GM19397 (cell line): ENCODE results near the gene PER1.

Experiments used
- ATAC-seq: cut with Tn5 transposase; IDR thresholded peaks from one replicate; pipeline ENCODE4 v1.9.1; 2021; ENCODE audit warnings: mild to moderate bottlenecking, moderate library complexity; ENCODE audit not compliant: unreplicated experiment

Gene PER1

DNA sequence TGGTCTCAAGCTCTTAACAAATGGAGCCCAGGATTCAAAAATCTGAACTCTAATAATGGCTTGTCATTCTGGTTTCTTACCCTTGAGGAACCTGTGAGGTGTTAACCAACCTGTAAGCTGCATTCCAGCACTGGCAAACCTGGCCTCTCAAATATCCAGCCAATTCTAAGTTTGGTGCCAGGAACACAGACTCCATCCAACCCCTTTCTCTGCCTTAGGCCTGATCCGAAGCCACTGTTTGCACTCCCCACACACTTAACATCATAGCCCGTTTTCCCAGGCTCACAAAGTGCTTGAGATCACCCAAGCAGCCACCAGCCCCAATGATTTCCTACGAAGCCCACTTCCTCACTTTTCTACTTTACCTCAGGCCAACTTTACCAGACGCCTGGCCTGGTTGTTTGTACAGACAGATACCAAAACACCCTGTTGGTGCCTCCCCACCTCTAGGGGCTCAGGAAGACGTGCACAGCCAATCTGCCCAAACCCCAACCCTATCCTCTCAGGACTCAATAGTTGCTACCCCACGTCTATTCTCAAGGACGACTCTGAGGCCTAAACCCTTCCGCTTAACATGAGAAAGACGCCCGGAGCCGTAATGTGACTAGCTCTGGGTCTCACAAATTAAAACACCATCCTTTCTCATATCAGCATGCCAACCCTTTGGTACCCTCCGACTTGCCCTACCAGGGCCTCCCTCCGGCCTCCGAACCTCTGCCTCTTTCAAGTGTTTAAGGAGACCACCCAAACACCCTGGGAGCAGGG, 3.2 kb upstream of the PER1 start:
- no peak for ATAC-seq

- no peak for ATAC-seq
These were observed 2.5 kb upstream of the PER1 start for GRCh38 chr17:8154608-8155155.

DNA sequence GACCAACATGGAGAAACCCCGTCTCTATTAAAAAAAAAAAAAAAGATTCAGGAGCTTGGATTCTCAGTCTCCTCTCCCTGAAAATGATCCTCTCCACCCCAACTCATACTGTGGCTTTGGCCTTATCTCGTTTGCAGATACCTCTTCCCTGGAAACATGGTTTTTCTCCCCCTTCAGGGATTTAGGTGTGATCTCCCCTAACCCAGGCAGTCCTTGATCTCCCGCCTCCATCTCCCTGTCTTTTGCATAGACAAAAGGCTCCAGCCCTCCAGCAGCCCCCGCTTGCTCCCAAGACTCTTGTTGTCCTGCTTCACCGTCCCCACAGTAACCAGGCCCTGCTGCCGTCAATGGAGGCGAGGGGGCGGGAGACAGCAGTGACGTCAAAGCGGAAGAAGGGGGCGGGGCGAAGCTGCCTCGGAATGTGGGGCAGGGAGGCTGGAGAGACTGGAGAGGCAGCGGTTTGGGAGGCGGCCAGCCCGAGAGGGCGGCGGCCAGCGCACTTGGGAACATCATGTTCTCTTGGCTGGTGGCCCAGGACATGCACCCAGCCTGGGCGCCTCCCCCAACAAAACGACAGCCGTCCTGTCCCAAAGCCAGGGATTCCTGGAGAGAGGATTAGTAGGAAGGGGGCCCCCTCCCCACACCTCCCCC, 1.9 kb upstream of the PER1 start:
- ATAC-seq, result no peak

DNA sequence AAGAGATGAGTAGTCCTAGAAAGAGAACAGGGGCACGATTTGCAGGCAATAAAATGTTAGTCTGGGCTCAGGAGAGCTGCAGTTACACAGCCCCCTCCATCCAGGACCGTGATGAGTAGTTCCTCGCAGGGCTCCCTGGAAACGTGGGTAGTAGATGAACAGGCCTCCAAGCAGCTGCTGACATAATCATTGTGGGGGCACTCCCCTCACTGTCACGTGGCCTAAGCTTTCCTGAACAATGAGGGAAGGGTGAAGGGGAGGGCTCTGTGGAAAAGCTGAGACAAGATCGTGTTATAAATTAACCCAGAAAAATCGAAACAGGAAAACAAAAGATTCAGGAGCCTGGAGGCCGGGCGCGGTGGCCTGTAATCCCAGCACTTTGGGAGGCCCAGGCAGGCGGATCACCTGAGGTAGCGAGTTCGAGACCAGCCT, 1.3 kb upstream of the PER1 start:
- ATAC-seq, result no peak

GRCh38 chr17:8153031-8153451, 837 bp upstream of the PER1 start:
- no peak for ATAC-seq

- ATAC-seq, result no peak
These were observed 528 bp downstream of the PER1 start for GRCh38 chr17:8151641-8152111.

DNA sequence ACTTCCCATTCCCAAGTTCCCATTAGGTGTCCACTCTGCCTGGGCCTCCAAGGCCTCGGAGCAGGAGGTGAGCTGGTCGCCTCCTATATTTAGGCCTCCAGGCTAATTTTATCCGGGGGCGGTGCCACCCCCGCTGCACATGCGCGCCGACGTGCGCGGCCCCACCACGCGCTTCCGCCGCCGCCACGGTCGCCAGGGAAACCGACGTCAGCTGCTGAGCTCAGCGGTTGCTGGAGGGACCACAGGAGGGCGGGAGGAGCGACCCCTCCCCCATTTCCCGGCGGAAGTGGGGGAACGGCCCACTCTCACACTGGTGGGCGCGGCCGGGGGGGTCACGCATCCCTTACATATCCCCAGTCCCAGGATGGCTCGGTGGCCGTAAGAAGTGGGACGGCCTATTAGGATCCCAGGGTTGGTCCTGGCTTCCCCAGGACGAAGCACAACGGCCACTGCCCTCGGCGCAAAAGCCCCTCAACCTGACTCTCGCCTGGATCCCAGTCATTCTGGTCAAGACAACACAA, 1.0 kb downstream of the PER1 start:
- peak; percentile 56 for ATAC-seq

DNA sequence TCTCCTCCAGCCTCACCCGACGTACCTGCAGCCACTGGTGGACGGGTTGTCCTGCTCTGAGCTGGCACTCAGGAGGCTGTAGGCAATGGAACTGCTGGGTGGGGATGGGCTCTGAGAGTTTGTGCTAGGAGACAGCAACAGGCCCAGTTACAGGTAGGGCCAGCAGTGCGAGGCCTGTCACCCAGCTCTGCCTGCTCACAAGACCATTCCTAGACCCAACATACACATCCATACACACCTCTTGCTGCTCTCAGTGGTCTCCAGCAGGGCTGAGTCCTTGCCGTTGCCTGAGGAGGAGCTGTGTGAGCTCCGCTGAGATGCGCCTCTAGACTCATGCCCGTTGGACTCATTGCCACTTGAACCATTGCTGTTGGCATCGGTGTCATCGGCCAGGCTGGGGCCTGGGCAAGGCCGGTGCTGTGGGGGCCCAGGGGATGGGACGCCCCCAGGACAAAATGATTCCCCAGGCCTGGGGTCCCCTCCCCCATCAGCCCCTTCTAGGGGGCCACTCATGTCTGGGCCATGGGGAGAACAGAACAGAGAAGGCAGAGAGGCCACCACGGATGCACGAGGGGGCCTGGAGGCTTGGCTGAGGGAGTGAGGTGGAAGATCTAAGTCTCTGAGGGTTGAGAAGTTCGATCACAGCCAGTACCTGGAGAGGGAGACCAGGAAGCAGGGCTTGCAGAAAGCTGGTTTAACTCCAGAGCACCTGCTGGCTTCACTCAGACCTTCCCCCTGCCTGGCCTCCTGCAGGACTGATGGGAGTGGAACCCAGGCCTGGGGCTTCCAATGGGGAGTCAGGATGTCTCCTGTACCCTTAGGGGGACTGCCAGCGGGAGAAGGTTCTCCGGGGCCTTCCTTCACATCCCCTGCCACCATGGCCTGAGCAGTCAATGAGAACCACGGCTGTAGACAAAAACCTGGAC, 1.7 kb downstream of the PER1 start:
- no peak for ATAC-seq

DNA sequence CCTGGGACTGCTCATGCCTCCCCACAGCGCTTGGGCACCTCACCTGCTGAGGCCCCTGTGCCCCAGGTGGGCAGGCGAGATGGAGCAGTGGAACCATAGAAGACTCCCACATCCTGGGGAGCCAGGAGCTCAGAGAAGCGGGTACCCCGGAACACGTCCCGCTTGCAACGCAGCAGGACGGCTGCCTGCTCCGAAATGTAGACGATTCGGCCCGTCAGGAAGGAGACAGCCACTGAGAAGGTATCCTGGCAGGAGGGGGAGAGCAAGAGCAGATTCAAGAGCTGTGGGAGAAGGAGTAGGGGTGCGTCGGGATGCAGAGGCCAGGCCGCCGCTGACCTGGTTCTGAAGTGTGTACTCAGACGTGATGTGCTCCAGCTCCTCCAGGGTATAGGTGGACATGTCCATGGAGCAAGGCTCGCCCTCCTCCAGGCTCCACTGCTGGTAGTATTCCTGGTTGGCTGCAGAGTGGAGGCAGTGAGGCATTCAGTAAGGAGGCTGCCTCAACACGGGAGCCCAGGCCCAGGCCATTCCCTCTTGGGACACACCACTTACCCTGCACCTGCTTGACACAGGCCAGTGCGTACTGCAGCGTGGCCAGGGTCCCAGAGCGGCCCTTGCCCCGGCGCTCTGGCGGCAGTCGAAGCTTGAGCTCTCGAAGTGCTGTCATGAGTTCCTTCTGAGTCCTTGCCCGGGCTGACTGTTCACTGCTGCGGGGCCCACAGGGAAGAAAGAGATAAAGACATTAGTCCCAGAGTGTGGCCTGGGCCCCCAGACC, 2.6 kb downstream of the PER1 start:
- no peak for ATAC-seq

DNA sequence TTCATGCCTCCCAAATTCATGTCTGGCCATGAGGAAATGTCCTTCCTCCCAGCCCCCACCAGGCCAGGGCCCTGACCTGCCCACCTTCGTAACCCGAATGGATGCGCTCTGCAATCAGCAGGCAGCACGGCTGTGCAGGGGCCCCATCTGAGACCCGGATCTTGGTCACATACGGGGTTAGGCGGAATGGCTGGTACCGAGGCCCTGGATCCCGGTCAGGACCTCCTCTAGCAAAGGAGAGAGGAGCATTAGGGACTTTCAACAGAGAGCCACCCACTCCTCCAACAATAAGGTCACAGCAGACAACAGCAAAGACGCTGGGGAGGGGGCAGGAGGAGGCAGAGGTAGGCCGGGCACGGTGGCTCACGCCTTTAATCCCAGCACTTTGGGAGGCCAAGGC, 3.6 kb downstream of the PER1 start:
- ATAC-seq, result no peak

DNA sequence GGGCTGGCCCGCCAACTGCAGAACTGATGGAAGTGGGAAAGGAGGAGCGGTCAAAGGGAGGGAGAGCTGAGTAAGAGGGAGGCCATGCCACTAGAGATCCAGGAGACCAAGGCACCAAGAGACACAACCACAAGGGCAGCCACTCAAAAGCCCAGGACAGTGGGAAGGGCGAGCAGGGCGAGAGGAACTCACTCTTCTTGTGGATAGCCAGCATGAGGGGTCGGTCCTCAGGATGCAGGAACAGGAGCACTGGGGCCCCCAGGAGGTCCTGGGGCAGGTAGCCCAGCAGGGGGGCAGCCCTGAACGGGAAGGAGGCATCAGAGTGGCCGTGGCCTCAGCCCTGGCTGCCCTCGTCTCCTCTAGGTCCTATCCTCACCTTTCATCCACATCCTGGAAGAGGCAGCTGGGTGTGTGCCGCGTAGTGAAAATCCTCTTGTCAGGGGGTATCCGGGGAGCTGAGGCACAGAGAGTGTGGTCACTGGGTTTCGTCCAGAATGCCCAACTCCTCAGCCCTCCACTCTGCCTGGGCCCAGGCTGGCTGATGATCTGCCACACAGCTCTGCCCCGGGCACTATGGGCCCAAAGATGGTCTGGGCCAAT, 4.3 kb downstream of the PER1 start:
- ATAC-seq, result no peak

- ATAC-seq, result no peak
These were observed 4.9 kb downstream of the PER1 start for GRCh38 chr17:8147141-8147804.

GRCh38 chr17:8146381-8147140, 5.6 kb downstream of the PER1 start:
- no peak for ATAC-seq

GRCh38 chr17:8145811-8146210, 6.4 kb downstream of the PER1 start:
- ATAC-seq, result no peak

DNA sequence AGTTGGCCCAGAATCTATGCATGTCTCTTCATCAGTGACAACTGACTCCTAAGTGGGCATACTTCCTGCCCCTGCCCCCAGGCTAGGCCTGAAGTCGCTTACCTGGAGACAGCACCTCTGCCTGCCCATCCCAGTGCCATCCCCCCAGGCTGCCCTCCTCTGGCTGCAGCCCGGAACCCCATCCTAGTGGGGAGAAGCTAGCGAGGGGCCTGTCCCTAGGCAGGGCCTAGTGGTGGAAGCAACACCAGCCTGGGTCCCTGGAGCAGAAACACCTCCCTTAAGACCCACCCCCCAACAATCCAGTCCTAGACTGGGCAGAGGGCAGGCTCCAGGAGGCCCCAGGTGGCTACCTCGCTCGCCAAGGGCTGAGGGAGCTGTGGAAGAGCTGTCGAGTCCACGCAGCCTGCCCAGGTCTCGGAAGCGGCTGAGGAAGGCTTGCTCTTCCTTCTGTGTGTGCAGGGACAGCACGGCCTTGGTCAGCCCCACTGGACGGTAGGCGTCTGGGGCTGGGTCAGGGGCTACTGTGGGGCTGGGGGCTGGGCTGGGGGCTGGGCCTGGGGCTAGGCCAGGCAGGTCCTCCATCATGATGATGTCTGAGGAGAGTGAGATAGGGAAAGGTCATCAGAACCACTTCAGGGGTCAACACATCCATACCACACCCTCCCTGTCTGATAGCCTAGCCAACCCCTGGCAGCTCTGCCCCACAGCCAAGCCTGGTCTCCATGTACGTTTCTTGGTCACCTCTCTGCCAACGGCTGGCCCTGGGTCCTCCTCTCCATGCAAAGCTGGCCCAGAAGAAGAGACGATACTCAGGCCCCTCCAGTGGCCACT, 7.6 kb downstream of the PER1 start:
- no peak for ATAC-seq

DNA sequence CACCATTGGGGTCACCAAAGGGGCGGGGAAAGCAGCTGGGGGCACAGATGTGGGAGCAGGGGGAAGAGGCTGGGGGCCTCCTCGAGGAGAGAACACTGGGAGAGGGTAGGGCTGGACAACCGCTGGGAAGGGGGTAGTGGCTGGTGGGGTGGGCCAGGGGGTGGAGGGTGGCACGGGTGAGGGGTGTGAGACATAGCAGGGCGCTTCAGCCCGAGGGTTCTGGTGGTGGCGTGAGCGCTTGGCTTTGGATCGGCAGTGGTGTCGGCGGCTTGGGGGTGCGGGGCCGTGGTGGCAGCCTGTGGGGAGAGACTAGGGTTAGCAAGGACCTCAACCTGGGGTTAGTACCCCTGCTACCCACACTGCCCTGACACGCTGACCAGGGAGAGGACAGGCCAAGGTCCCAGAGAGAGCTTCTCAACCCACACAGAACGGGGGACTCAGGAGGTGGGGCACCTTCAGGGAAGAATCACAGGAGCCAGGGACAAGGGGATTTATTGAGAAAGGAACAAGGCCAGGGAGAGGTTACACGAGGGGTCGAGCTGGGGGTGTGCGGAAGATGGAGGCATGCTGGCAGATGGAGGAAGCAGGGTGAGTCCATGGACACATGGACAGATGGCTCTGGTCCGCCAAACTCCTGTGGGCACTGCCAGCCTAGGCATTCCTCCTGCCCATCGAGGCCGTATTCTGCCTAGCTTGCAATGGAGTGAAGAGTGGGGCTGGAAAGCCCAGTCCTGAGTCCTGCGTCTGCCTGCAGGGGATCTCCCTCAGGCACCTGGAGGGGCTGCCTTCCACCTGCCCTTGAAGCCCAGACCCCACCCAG, 8.4 kb downstream of the PER1 start:
- ATAC-seq, result no peak
